Fibroblast of villous mesenchyme (primary cell): Measurements from ENCODE around the gene MRPL28. TPM values are rescaled to one million over a fixed set of nuclear protein-coding genes. Genes with fewer than 3 reads are reported as not detected.
A peak's percentile ranks its signal among the peaks of the same experiment; 100 is the strongest.

ENCODE experiments used
- DNase-seq: peaks from one replicate; pipeline ENCODE4 v3.0.0-alpha.2; 2010; ENCODE audit warnings: low read depth
- H3K4me3 ChIP-seq: 2 replicates; pipeline ENCODE4 v1.5.1; 2011; ENCODE audit warnings: low read depth, mild to moderate bottlenecking, low read length
- total RNA-seq: library from RNA; depleted of rRNA; stranded (reverse); fragments of >200 nt; gene quantifications from 2 replicates; pipeline ENCODE4 v1.2.3, GENCODE V29; 2012
- TF ChIP-seq, protein P1 (sequence below): IDR thresholded peaks from 2 replicates; pipeline ENCODE4 v1.5.1; 2012; ENCODE audit warnings: low read depth, mild to moderate bottlenecking, low read length; ENCODE audit not compliant: insufficient read depth

The MRPL28 gene
- total RNA-seq, 1 donor, result 80.3 TPM

DNA sequence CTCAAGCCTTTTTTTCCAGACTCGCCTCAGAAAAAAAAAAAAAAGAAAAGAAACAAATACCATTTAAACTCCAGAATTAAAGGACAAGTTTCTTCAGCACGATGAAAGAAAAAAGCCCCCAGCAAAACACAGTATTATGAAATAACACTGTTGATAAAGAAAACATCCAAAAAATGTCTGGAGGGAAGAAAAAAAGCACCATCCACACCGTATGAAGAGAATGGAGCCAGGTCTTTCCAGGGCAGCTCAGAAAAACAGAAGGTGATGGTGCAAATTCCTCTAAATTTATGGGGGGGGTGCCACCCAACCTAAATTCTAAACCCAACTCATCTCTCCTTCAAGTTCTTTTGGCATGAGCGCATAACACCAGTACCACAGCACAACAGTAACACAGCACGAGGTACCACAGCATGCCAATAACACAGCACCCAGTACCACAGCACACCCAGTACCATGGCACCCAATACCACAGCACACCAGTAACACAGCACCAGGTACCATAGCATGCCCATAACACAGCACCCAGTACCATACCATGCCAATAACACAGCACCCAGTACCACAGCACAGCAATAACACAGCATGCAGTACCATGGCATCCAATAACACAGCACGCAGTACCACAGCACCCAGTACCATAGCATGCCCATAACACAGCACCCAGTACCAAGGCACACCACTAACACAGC, 36.8 kb downstream of the MRPL28 start:
- DNase-seq, result peak; percentile 34
- TF ChIP-seq, protein P1, sequence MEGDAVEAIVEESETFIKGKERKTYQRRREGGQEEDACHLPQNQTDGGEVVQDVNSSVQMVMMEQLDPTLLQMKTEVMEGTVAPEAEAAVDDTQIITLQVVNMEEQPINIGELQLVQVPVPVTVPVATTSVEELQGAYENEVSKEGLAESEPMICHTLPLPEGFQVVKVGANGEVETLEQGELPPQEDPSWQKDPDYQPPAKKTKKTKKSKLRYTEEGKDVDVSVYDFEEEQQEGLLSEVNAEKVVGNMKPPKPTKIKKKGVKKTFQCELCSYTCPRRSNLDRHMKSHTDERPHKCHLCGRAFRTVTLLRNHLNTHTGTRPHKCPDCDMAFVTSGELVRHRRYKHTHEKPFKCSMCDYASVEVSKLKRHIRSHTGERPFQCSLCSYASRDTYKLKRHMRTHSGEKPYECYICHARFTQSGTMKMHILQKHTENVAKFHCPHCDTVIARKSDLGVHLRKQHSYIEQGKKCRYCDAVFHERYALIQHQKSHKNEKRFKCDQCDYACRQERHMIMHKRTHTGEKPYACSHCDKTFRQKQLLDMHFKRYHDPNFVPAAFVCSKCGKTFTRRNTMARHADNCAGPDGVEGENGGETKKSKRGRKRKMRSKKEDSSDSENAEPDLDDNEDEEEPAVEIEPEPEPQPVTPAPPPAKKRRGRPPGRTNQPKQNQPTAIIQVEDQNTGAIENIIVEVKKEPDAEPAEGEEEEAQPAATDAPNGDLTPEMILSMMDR, result no peak
- H3K4me3 ChIP-seq, result no peak overlapping the region

DNA sequence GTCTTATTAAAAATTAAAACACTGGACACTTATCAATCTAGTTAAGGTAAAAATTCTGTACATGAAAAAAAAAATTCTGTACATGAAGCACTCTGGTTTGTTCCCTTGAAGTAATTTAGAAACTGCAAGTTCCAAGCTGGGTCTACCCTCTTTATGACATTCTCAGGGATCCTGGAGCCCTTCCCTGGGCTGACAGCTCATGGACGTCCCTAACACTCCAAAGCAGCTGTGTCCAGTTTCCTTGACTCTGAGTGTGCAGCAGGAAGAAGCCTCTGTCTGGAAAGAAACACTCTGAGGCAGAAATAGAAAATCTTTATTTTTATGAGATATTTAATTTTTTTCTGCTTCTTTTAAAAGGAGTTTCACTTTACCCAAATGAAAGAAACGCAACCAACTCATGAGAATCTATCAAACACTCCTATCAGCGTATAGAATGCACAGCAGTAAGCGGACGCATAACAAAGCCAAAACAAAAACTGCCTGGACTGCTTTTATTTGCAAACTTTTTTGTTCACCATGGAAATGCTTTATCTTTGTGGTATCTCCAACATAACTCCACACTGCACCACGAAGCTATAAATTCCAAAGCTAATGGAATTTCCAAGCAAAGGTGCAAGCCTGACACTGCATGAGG, 39.0 kb downstream of the MRPL28 start:
- DNase-seq, result peak; percentile 83
- H3K4me3 ChIP-seq, result peak overlapping the region; percentile 5

- TF ChIP-seq, protein P1, result no peak
- H3K4me3 ChIP-seq, result no peak overlapping the region
- DNase-seq, result peak; percentile 34
Measured at GRCh38 chr16:330741-331140, 39.6 kb downstream of the MRPL28 start.

GRCh38 chr16:325375-326145, 44.8 kb downstream of the MRPL28 start:
- no peak overlapping the region for H3K4me3 ChIP-seq
- TF ChIP-seq, protein P1, result no peak
- no peak for DNase-seq

DNA sequence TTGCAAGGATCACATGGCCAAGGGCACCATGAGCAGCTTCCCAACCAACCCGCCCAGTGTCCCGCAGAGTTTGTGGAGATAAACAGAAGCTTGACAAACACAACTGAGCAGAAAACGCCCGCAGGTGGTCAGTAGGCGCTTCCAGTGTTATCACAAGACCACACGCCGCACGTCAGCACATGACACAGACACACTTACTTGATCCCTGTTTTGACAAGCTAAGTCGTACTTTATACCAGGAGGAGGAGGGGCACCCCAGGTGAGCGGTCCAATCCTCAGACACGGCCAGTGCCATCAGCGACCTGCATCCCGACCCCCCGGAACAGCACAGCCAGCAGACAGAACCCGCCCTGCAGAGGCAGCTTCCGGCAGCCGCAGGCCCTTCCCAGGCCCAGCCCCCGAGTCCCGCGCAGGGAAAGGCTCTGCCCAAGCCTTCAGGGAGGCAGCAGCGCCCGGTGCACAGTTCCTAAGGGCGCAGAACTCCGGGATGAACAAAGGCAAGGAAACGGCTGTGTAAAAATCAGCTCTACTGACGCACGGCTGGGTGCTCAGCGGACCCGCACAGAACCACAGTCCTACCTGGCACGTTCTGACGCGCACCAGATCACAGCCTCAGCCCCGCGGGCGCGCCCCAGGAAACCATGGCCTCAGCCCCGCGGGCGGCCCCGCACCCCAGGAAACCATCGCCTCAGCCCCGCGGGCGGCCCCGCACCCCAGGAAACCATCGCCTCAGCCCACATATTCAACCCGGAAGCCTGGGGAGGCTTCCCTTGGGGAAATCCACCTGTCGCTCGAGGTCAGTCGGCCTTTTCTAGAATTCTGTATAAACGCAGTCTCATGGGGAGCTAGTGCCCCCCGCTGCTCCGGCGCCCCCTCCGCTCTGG, 45.6 kb downstream of the MRPL28 start:
- TF ChIP-seq, protein P1, result no peak
- no peak for DNase-seq
- no peak overlapping the region for H3K4me3 ChIP-seq

DNA sequence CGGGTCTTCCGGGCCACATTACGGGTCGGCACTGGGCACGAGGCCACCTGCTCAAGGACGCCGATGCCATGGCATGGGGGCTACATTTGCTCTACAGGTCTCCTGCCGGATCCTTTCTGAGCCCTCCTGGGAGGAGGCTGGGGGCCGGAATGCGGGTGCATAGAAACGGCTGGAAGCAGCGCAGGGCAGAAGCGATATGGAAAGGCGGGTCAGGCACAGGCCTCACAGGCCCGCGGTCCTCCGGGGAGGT, 46.2 kb downstream of the MRPL28 start:
- TF ChIP-seq, protein P1, result no peak
- DNase-seq, result no peak
- no peak overlapping the region for H3K4me3 ChIP-seq
